PC-3 (cell line): ENCODE results near the gene GLOD5. TPM values are rescaled to one million over a fixed set of nuclear protein-coding genes. Genes with fewer than 3 reads are reported as not detected.

Experiments used
- ATAC-seq: fragments of 200-7000 bp; cut with Tn5 transposase; 2 replicates; pipeline ENCODE4 v1.9.1; 2020; ENCODE audit warnings: mild to moderate bottlenecking, moderate library complexity
- BruUV-seq: library from RNA; stranded (reverse); fragments of 400-500 nt; replicated peaks from 2 replicates; lab custom pipeline; 2021; lab: Mats Ljungman, UMichigan
- CTCF ChIA-PET: fragments of 300-600 bp; sonication (Branson Sonifier 250); formaldehyde crosslinking; loops from one replicate; lab custom pipeline; 2022; ENCODE audit warnings: antibody characterized with exemption; lab: Charles Lee
- POLR2A ChIA-PET: fragments of 300-600 bp; sonication (Branson Sonifier 250); formaldehyde crosslinking; loops from one replicate; lab custom pipeline; 2022; ENCODE audit warnings: antibody characterized with exemption; ENCODE audit not compliant: unreplicated experiment; lab: Charles Lee
- DNase-seq: peaks from one replicate; pipeline ENCODE4 v3.0.0-alpha.2; 2015
- H2AFZ ChIP-seq: fragments of 300-600 bp; sonication (generic); 2 replicates; pipeline ENCODE4 v1.6.0; 2016; ENCODE audit warnings: antibody characterized with exemption, low read length
- H3F3A ChIP-seq: fragments of 300-600 bp; sonication (generic); one replicate; pipeline ENCODE4 v1.6.0; 2017; ENCODE audit warnings: antibody characterized with exemption, low read length, control low read depth, mild to moderate bottlenecking; ENCODE audit not compliant: unreplicated experiment
- H3K27ac ChIP-seq: fragments of 300-600 bp; sonication (generic); 2 replicates; pipeline ENCODE4 v1.5.1; 2016; ENCODE audit warnings: mild to moderate bottlenecking, low read length
- H3K27me3 ChIP-seq: fragments of 300-600 bp; sonication (generic); 2 replicates; pipeline ENCODE4 v1.6.1; 2016; ENCODE audit warnings: low read length, mixed read lengths
- H3K36me3 ChIP-seq: fragments of 300-600 bp; sonication (generic); 2 replicates; pipeline ENCODE4 v1.6.1; 2016; ENCODE audit warnings: low read depth, mixed run types, low read length, mixed read lengths
- H3K4me1 ChIP-seq: fragments of 300-600 bp; sonication (generic); 2 replicates; pipeline ENCODE4 v1.5.1; 2016; ENCODE audit warnings: low read length; ENCODE audit not compliant: insufficient read depth
- H3K4me2 ChIP-seq: fragments of 300-600 bp; sonication (generic); 2 replicates; pipeline ENCODE4 v1.6.0; 2016; ENCODE audit warnings: low read length
- H3K4me3 ChIP-seq: fragments of 300-600 bp; sonication (generic); 2 replicates; pipeline ENCODE4 v1.5.1; 2016; ENCODE audit warnings: mild to moderate bottlenecking, low read length, mixed read lengths
- H3K79me2 ChIP-seq: fragments of 300-600 bp; sonication (generic); 2 replicates; pipeline ENCODE4 v1.6.1; 2017; ENCODE audit warnings: low read length, mixed read lengths
- H3K9ac ChIP-seq: fragments of 300-600 bp; sonication (generic); 2 replicates; pipeline ENCODE4 v1.6.0; 2016; ENCODE audit warnings: mild to moderate bottlenecking, low read length
- H3K9me2 ChIP-seq: fragments of 300-600 bp; sonication (generic); replicated peaks from 2 replicates; pipeline ENCODE4 v1.6.1; 2016; ENCODE audit warnings: mixed run types, low read length, mixed read lengths
- H3K9me3 ChIP-seq: fragments of 300-600 bp; sonication (generic); 2 replicates; pipeline ENCODE4 v1.6.1; 2016; ENCODE audit warnings: low read length, mixed read lengths
- H4K20me1 ChIP-seq: fragments of 300-600 bp; sonication (generic); 2 replicates; pipeline ENCODE4 v1.6.1; 2016; ENCODE audit warnings: low read length, mixed read lengths
- EZH2 ChIP-seq: fragments of 300-600 bp; sonication (generic); IDR thresholded peaks from one replicate; pipeline ENCODE4 v1.6.1; 2017; ENCODE audit warnings: antibody characterized with exemption, mild to moderate bottlenecking, low read length; ENCODE audit not compliant: unreplicated experiment
- EZH2phosphoT487 ChIP-seq: fragments of 300-600 bp; sonication (generic); IDR thresholded peaks from 2 replicates; pipeline ENCODE4 v1.6.1; 2018; ENCODE audit warnings: mild to moderate bottlenecking, antibody characterized with exemption, low read length, borderline replicate concordance
- intact Hi-C: fragments of 100-400 bp; cut with micrococcal nuclease; formaldehyde crosslinking; loops from 2 replicates; pipeline ENCODE4 v1.9.0; 2023
- total RNA-seq: library from RNA; depleted of rRNA; stranded (reverse); fragments of >200 nt; gene quantifications from 2 replicates; pipeline ENCODE4 v1.2.3, GENCODE V29; 2014
- TF ChIP-seq, protein P1 (sequence below): fragments of 300-600 bp; sonication (generic); conservative IDR thresholded peaks from 2 replicates; pipeline ENCODE4 v1.5.1; 2017; ENCODE audit warnings: antibody characterized with exemption, low read depth, mild to moderate bottlenecking, low read length

The GLOD5 gene
- total RNA-seq, 1 experiment from 2014 or later, result not detected

- peaks cover 13% of the 10 kb centered on the region; the same call in 1 of the 2 replicates for H3K4me1 ChIP-seq
- H3K9me3 ChIP-seq, result no peaks in the 10 kb centered on the region
- CTCF ChIA-PET, result no interaction called here
- intact Hi-C loops, result loop anchor here (1.0 to 5.0 kb wide), 3 partner anchors 89 to 111 kb away; partner anchors contain the start of genes SLC35A2 and SUV39H1
- DNase-seq (peak; percentile 98), ATAC-seq (peak; percentile 85)
- H2AFZ ChIP-seq, result peak within 1 kb of the TSS; percentile 93
- H4K20me1 ChIP-seq, result no peaks in the 10 kb centered on the region
- H3K4me2 ChIP-seq, result peak within 1 kb of the TSS; percentile 92
- POLR2A ChIA-PET, result interaction anchor here (0.5 to 1.4 kb wide), 15 partner anchors 12 to 1672 kb away, joined by 3 to 11 read pairs (median 4); partner anchors contain the start of genes CCDC22, PQBP1 and TIMM17B
- peak within 1 kb of the TSS; percentile 89 for H3K27ac ChIP-seq
- H3K9ac ChIP-seq, result peak within 1 kb of the TSS; percentile 94
- BruUV-seq, result no TSS peak
- peak within 1 kb of the TSS; percentile 81 for H3K4me3 ChIP-seq
- H3K9me2 ChIP-seq, result no peaks in the 10 kb centered on the region
- no peaks in the 10 kb centered on the region; the same call in 1 of the 2 replicates for H3K36me3 ChIP-seq
- H3K79me2 ChIP-seq, result no peaks in the 10 kb centered on the region
- H3K27me3 ChIP-seq, result no peaks in the 10 kb centered on the region
- no peaks in the 10 kb centered on the region for H3F3A ChIP-seq
- TF ChIP-seq, protein P1, sequence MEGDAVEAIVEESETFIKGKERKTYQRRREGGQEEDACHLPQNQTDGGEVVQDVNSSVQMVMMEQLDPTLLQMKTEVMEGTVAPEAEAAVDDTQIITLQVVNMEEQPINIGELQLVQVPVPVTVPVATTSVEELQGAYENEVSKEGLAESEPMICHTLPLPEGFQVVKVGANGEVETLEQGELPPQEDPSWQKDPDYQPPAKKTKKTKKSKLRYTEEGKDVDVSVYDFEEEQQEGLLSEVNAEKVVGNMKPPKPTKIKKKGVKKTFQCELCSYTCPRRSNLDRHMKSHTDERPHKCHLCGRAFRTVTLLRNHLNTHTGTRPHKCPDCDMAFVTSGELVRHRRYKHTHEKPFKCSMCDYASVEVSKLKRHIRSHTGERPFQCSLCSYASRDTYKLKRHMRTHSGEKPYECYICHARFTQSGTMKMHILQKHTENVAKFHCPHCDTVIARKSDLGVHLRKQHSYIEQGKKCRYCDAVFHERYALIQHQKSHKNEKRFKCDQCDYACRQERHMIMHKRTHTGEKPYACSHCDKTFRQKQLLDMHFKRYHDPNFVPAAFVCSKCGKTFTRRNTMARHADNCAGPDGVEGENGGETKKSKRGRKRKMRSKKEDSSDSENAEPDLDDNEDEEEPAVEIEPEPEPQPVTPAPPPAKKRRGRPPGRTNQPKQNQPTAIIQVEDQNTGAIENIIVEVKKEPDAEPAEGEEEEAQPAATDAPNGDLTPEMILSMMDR, result no peak
- TF ChIP-seq EZH2, result no peak
- no peak for TF ChIP-seq EZH2phosphoT487
Observed at GRCh38 chrX:48801280-48802088, 39.9 kb downstream of the GLOD5 start, which contains the start of gene HDAC6. Gene HDAC6, plus strand, starts transcription at chrX:48802067. Its CDS starts 626 bp downstream, at chrX:48802693.

- no peaks in the 10 kb centered on the region for H3F3A ChIP-seq
- H3K4me1 ChIP-seq, result peaks cover 13% of the 10 kb centered on the region; the same call in 1 of the 2 replicates
- H3K9ac ChIP-seq, result peak overlapping the region; percentile 94
- BruUV-seq, result TSS peak; percentile 71
- CTCF ChIA-PET, result no interaction called here
- H3K9me2 ChIP-seq, result no peaks in the 10 kb centered on the region
- no peaks in the 10 kb centered on the region; the same call in 1 of the 2 replicates for H3K36me3 ChIP-seq
- peak overlapping the region; percentile 89 for H3K27ac ChIP-seq
- no peak for TF ChIP-seq EZH2phosphoT487
- TF ChIP-seq, protein P1, result no peak
- no peak for TF ChIP-seq EZH2
- peak; percentile 61 for ATAC-seq
- intact Hi-C loops, result loop anchor here (2.0 to 5.0 kb wide), 2 partner anchors 89 to 110 kb away; partner anchors contain the start of gene SLC35A2
- H3K27me3 ChIP-seq, result no peaks in the 10 kb centered on the region
- peak; percentile 85 for DNase-seq
- H3K79me2 ChIP-seq, result no peaks in the 10 kb centered on the region
- H3K4me2 ChIP-seq, result peak overlapping the region; percentile 92
- H3K4me3 ChIP-seq, result peak overlapping the region; percentile 81
- POLR2A ChIA-PET, result interaction anchor here (0.5 to 1.4 kb wide), 9 partner anchors 13 to 433 kb away, joined by 3 to 11 read pairs (median 4); partner anchors contain the start of genes CCDC22, PQBP1 and TIMM17B
- no peaks in the 10 kb centered on the region for H3K9me3 ChIP-seq
- H4K20me1 ChIP-seq, result no peaks in the 10 kb centered on the region
- peak overlapping the region; percentile 93 for H2AFZ ChIP-seq
Observed at GRCh38 chrX:48802089-48802904, 40.8 kb downstream of the GLOD5 start.
